SK-N-SH (cell line): Measurements from ENCODE around the gene PICK1. TPM values are rescaled to one million over a fixed set of nuclear protein-coding genes. Genes with fewer than 3 reads are reported as not detected.
A peak's percentile ranks its signal among the peaks of the same experiment; 100 is the strongest.
"Not testable (repeated sequence)": the region's sequence is repeated elsewhere in the genome, so short reads cannot be mapped to it uniquely, and the experiment has no call there.

Source experiments
- CTCF ChIA-PET: fragments of 300-600, 350-600 bp; formaldehyde crosslinking; extraction: SDS; loops from one replicate; lab custom pipeline; 2021; lab: Yijun Ruan, JAX
- POLR2A ChIA-PET: fragments of 350-600 bp; sonication (Branson Sonifier 250); formaldehyde crosslinking; extraction: SDS; loops from one replicate; lab custom pipeline; 2020; ENCODE audit warnings: antibody characterized with exemption, inconsistent platforms; lab: Yijun Ruan, JAX
- DNase-seq: peaks from one replicate; pipeline ENCODE4 v3.0.0; 2012
- H2AFZ ChIP-seq: fragments of 200-600 bp; sonication (generic); 2 replicates; pipeline ENCODE4 v1.8.1; 2016; ENCODE audit warnings: antibody characterized with exemption, mild to moderate bottlenecking, low read depth
- H3F3A ChIP-seq: fragments of 200-600 bp; sonication (generic); replicated peaks from 2 replicates; pipeline ENCODE3; 2016; ENCODE audit warnings: antibody characterized with exemption, mild to moderate bottlenecking; ENCODE audit not compliant: insufficient read depth
- H3K27ac ChIP-seq, 2 experiments: fragments of 200-500 bp in 1 of 2; fragments of 200-600 bp in 1 of 2; sonication (Bioruptor generic) in 1 of 2; sonication (generic), shearing (Covaris generic) in 1 of 2; 2 replicates each; pipeline versions ENCODE4 v1.5.1 to v1.6.1; 2014 to 2016; ENCODE audit warnings: low read depth in 2 of 2, inconsistent platforms in 1 of 2, low read length in 1 of 2, mild to moderate bottlenecking in 1 of 2, mixed read lengths in 1 of 2
- H3K27me3 ChIP-seq: fragments of 200-600 bp; sonication (generic), shearing (Covaris generic); 2 replicates; pipeline ENCODE4 v1.6.1; 2016; ENCODE audit warnings: mixed run types; ENCODE audit not compliant: insufficient read depth
- H3K36me3 ChIP-seq, 2 experiments: fragments of 200-500 bp in 1 of 2; fragments of 200-600 bp in 1 of 2; sonication (Bioruptor generic) in 1 of 2; sonication (generic) in 1 of 2; replicated peaks in 1 of 2; 2 replicates each; pipeline versions ENCODE3 to v1.5.1; 2014 to 2016; ENCODE audit warnings: low read length in 1 of 2, mild to moderate bottlenecking in 1 of 2; ENCODE audit not compliant: insufficient read depth in 2 of 2, control insufficient read depth in 1 of 2
- H3K4me1 ChIP-seq, 2 experiments: fragments of 200-500 bp in 1 of 2; fragments of 200-600 bp in 1 of 2; sonication (Bioruptor generic) in 1 of 2; sonication (generic), shearing (Covaris generic) in 1 of 2; 2 replicates each; pipeline versions ENCODE4 v1.5.1 to v1.6.1; 2014 to 2016; ENCODE audit warnings: low read depth in 1 of 2, low read length in 1 of 2, mixed run types in 1 of 2; ENCODE audit not compliant: insufficient read depth in 2 of 2, control insufficient read depth in 1 of 2
- H3K4me2 ChIP-seq: fragments of 200-600 bp; sonication (generic), shearing (Covaris generic); 2 replicates; pipeline ENCODE4 v1.6.1; 2017; ENCODE audit warnings: mixed run types
- H3K4me3 ChIP-seq, 2 experiments: fragments of 200-500 bp in 1 of 2; fragments of 200-600 bp in 1 of 2; sonication (Bioruptor generic) in 1 of 2; sonication (generic), shearing (Covaris generic) in 1 of 2; 2 replicates each; pipeline versions ENCODE4 v1.5.1 to v1.8.1; 2014 to 2016; ENCODE audit warnings: low read depth in 2 of 2, inconsistent platforms in 1 of 2, low read length in 1 of 2, mild to moderate bottlenecking in 1 of 2, mixed read lengths in 1 of 2, moderate library complexity in 1 of 2
- H3K79me2 ChIP-seq: fragments of 200-600 bp; sonication (generic); 2 replicates; pipeline ENCODE4 v1.8.1; 2017; ENCODE audit warnings: mild to moderate bottlenecking; ENCODE audit not compliant: insufficient read depth
- H3K9ac ChIP-seq: fragments of 200-600 bp; sonication (generic); 2 replicates; pipeline ENCODE4 v1.6.1; 2017; ENCODE audit warnings: mixed run types
- H3K9me2 ChIP-seq: fragments of 200-600 bp; sonication (generic); 2 replicates; pipeline ENCODE4 v1.6.1; 2017; ENCODE audit warnings: mixed run types
- H3K9me3 ChIP-seq: fragments of 200-600 bp; sonication (generic); 2 replicates; pipeline ENCODE4 v1.6.1; 2017; ENCODE audit warnings: mixed run types, mild to moderate bottlenecking, moderate library complexity
- H4K20me1 ChIP-seq: fragments of 200-600 bp; sonication (generic); 2 replicates; pipeline ENCODE4 v1.6.1; 2017; ENCODE audit warnings: mild to moderate bottlenecking, mixed run types; ENCODE audit not compliant: insufficient read depth
- CHD2 ChIP-seq: fragments of 150-350 bp; IDR thresholded peaks from 2 replicates; pipeline ENCODE4 v1.6.1; 2018; ENCODE audit warnings: low read length; ENCODE audit not compliant: partially characterized antibody
- CTCF ChIP-seq: fragments of 200-600 bp; sonication (generic); IDR thresholded peaks from 2 replicates; pipeline ENCODE4 v1.6.1; 2017; ENCODE audit warnings: antibody characterized with exemption, mild to moderate bottlenecking, moderate library complexity
- FOSL2 ChIP-seq: IDR thresholded peaks from 2 replicates; pipeline ENCODE4 v1.4.0; 2012; ENCODE audit warnings: low read depth, mild to moderate bottlenecking, moderate library complexity, borderline replicate concordance
- FOXM1 ChIP-seq: IDR thresholded peaks from 2 replicates; pipeline ENCODE4 v1.4.0; 2012; ENCODE audit warnings: low read depth, mild to moderate bottlenecking
- JUND ChIP-seq: IDR thresholded peaks from 2 replicates; pipeline ENCODE4 v1.4.0; 2012
- MEF2A ChIP-seq: IDR thresholded peaks from 2 replicates; pipeline ENCODE4 v1.4.0; 2012; ENCODE audit warnings: low read depth, borderline replicate concordance
- MXI1 ChIP-seq: IDR thresholded peaks from 2 replicates; pipeline ENCODE4 v1.6.1; 2012; ENCODE audit warnings: mild to moderate bottlenecking, low read depth, low read length, improper control_type of control experiment
- NRF1 ChIP-seq: IDR thresholded peaks from 2 replicates; pipeline ENCODE4 v1.6.1; 2012; ENCODE audit warnings: low read depth, mild to moderate bottlenecking, low read length
- RAD21 ChIP-seq: IDR thresholded peaks from 2 replicates; pipeline ENCODE4 v1.6.1; 2012; ENCODE audit warnings: mild to moderate bottlenecking, low read length
- RCOR1 ChIP-seq: fragments of 150-350 bp; IDR thresholded peaks from 2 replicates; pipeline ENCODE4 v1.6.1; 2017; ENCODE audit warnings: antibody characterized with exemption, low read length
- REST ChIP-seq: IDR thresholded peaks from 2 replicates; pipeline ENCODE4 v1.6.1; 2012; ENCODE audit warnings: mild to moderate bottlenecking, low read depth, low read length, moderate library complexity
- RFX5 ChIP-seq: IDR thresholded peaks from 2 replicates; pipeline ENCODE4 v1.6.1; 2012; ENCODE audit warnings: mild to moderate bottlenecking, improper control_type of control experiment, low read length
- SIN3A ChIP-seq: IDR thresholded peaks from 2 replicates; pipeline ENCODE4 v1.6.1; 2012; ENCODE audit warnings: low read depth, mild to moderate bottlenecking, low read length, moderate library complexity, borderline replicate concordance
- SMC3 ChIP-seq: IDR thresholded peaks from 2 replicates; pipeline ENCODE4 v1.6.1; 2012; ENCODE audit warnings: low read depth, low read length, improper control_type of control experiment
- TCF12 ChIP-seq: IDR thresholded peaks from 2 replicates; pipeline ENCODE4 v1.4.0; 2012
- TEAD4 ChIP-seq: IDR thresholded peaks from 2 replicates; pipeline ENCODE4 v1.4.0; 2012; ENCODE audit warnings: mild to moderate bottlenecking, borderline replicate concordance; ENCODE audit not compliant: insufficient read depth
- whole genome bisulfite sequencing: methylation state at CpG from one replicate; pipeline ENCODE4 v1.1.6; 2017; ENCODE audit warnings: low lambda C conversion rate; 5-methylcytosine and 5-hydroxymethylcytosine counted together
- polyA plus RNA-seq, 3 experiments: library from polyadenylated mRNA; depleted of rRNA; stranded (reverse); fragments of >200 nt; gene quantifications; 2 replicates each; pipeline ENCODE4 v1.2.3, GENCODE V29; 2012
- TF ChIP-seq, protein P1 (sequence below): fragments of 150-350 bp; IDR thresholded peaks from 2 replicates; pipeline ENCODE4 v1.6.1; 2017; ENCODE audit warnings: antibody characterized with exemption, low read length, low read depth, borderline replicate concordance

Gene PICK1
- polyA plus RNA-seq, 1 of the 3 experiments (the other 2 are of a cell fraction) = 36.8 TPM

DNA sequence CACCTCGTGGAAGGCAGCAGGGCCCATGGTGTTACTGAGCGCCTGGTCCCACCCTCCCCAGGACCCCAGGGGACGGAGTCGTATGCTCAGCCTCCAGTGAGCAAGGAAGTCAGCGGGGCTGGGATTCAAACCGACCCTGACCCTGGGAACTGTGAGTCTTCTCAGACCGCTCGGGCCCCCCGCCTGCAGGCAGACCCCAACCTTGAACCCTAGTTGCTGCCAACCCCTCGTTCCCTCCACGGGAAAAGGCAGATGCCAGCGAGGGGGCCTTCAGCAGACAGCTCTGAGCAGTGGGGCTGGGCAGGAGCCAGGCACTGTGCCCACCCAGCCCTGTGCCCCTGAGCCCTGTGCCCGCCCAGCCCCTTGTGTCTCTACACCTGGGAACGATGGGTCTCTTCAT, 20.4 kb downstream of the PICK1 start (continued):
- TF ChIP-seq RCOR1 = no peak
- TF ChIP-seq MXI1 = no peak
- TF ChIP-seq FOSL2 = no peak
- TF ChIP-seq FOXM1 = no peak
- no peak for TF ChIP-seq JUND

DNA sequence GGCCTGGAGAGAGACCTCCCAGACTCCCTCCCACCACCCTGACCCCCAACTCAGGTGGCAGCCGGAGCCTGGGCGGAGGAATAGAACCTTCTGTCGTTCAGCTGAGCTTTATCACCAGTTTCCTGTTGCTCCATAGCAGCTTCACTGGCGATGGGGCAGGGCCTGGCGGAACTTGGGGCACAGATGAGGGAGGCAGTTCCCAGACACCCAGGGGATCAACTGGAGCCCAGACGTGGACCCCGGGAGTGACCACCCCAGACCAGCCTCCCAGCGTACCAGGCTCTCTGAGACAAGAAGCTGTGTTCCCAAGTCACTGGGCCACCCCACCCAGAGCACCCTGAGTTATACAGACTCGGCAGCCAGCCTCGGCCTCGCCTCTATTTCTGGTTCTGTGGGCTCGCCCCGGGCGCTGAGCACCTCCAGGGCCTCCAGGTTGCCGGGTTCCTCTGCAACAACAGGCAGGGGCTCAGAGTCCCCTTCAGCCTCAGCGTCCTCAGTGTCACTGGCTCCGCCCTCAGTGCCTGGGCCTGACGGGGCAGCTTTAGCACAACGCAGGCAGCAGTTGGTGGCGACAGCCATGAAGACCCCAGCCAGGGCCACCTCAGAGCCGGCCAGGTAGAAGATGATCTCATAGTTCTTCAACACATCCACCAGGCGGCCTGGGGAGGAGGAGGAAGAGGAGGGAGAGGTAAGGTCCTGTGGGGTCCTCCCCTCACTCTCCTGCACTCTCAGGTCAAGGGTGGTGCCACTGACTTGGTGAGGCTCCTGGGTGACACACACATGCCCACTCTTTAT, 21.0 kb downstream of the PICK1 start:
- no peak overlapping the region for H3K4me3 ChIP-seq
- H3K9ac ChIP-seq = no peak overlapping the region
- no peak overlapping the region for H2AFZ ChIP-seq
- no peak overlapping the region for H3K4me2 ChIP-seq
- no peaks in the 10 kb centered on the region for H3K27me3 ChIP-seq
- H3K36me3 ChIP-seq = no peaks in the 10 kb centered on the region
- CTCF ChIA-PET = interaction anchor here (2.3 kb wide), 1 partner anchor 26 kb away, joined by 8 read pairs; no protein-coding TSS in a partner anchor
- 100% methylated on average over 3 of the region's 22 CpGs for WGBS
- H3K9me3 ChIP-seq = no peaks in the 10 kb centered on the region
- no peaks in the 10 kb centered on the region for H4K20me1 ChIP-seq
- H3K27ac ChIP-seq = no peak overlapping the region
- no peaks in the 10 kb centered on the region for H3K79me2 ChIP-seq
- H3F3A ChIP-seq = no peaks in the 10 kb centered on the region
- no peaks in the 10 kb centered on the region for H3K9me2 ChIP-seq
- TF ChIP-seq, protein P1, sequence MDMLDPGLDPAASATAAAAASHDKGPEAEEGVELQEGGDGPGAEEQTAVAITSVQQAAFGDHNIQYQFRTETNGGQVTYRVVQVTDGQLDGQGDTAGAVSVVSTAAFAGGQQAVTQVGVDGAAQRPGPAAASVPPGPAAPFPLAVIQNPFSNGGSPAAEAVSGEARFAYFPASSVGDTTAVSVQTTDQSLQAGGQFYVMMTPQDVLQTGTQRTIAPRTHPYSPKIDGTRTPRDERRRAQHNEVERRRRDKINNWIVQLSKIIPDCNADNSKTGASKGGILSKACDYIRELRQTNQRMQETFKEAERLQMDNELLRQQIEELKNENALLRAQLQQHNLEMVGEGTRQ = no peak
- TF ChIP-seq TEAD4 (no peak), FOXM1 (no peak), MEF2A (no peak), REST (no peak), CTCF (no peak), RFX5 (no peak), TCF12 (no peak), CHD2 (no peak), SMC3 (no peak), RAD21 (no peak), SIN3A (no peak), NRF1 (no peak)
- TF ChIP-seq, all 33 proteins: peak for 0
- peak; percentile 1 for DNase-seq
- POLR2A ChIA-PET = no interaction called here
- H3K4me1 ChIP-seq = peaks cover 0 to 2% of the 10 kb centered on the region in 2 experiments; a peak in 1 of 4 replicates

DNA sequence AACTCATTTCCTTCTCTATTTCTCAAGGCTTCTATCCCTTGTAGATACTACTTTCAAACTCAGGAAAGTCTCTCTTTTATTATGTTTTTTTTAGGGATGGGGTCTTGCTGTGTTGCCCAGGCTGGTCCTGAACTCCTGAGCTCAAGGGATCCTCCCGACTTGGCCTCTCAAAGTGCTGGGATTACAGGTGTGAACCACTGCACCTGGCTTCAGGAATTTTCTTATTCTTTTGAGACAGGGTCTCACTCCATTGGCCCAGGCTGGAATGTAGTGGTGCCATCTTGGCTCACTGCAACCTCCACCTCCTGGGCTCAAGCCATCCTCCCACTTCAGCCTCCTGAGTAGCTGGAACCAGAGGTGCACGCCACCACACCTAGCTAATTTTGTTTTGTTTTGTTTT, 22.0 kb downstream of the PICK1 start:
- H3K36me3 ChIP-seq, H3F3A ChIP-seq, H3K79me2 ChIP-seq, POLR2A ChIA-PET, DNase-seq, H2AFZ ChIP-seq, H3K9me3 ChIP-seq, H3K9ac ChIP-seq, H3K4me2 ChIP-seq, H3K9me2 ChIP-seq, H3K27ac ChIP-seq, H3K27me3 ChIP-seq, H3K4me3 ChIP-seq, H4K20me1 ChIP-seq, H3K4me1 ChIP-seq: not testable (repeated sequence)
- 90% methylated on average over 2 of the region's 2 CpGs for WGBS
- CTCF ChIA-PET = interaction anchor here (2.3 kb wide), 1 partner anchor 27 kb away, joined by 8 read pairs; no protein-coding TSS in a partner anchor
